Trophoblast cell (in vitro differentiated cells and primary cell): ENCODE measurements around the gene DCTPP1.
"Not testable (repeated sequence)": the region's sequence is repeated elsewhere in the genome, so short reads cannot be mapped to it uniquely, and the experiment has no call there.

ENCODE experiments used
- DNase-seq, 2 donors: peaks; one replicate each; pipeline ENCODE4 v3.0.0-alpha.2; 2016
- H2AFZ ChIP-seq: 2 replicates; pipeline ENCODE4 v1.6.1; 2013; ENCODE audit warnings: low read length, moderate library complexity, mild to moderate bottlenecking; ENCODE audit not compliant: insufficient read depth, poor library complexity
- H2AK5ac ChIP-seq: 2 replicates; pipeline ENCODE4 v1.6.1; 2013; ENCODE audit warnings: mild to moderate bottlenecking, low read length
- H2BK120ac ChIP-seq: 2 replicates; pipeline ENCODE4 v1.6.1; 2013; ENCODE audit warnings: low read length, mild to moderate bottlenecking, moderate library complexity; ENCODE audit not compliant: insufficient read depth, poor library complexity
- H2BK12ac ChIP-seq: 2 replicates; pipeline ENCODE4 v1.6.1; 2013; ENCODE audit warnings: mild to moderate bottlenecking, low read length, moderate library complexity
- H2BK5ac ChIP-seq: 2 replicates; pipeline ENCODE4 v1.6.1; 2013; ENCODE audit warnings: low read length, low read depth, moderate library complexity, mild to moderate bottlenecking; ENCODE audit not compliant: poor library complexity
- H3K14ac ChIP-seq: 2 replicates; pipeline ENCODE4 v1.6.1; 2013; ENCODE audit warnings: mild to moderate bottlenecking, low read length
- H3K18ac ChIP-seq: 2 replicates; pipeline ENCODE4 v1.6.1; 2013; ENCODE audit warnings: mild to moderate bottlenecking, low read length
- H3K23ac ChIP-seq: 2 replicates; pipeline ENCODE4 v1.6.1; 2013; ENCODE audit warnings: low read length
- H3K27ac ChIP-seq: 2 replicates; pipeline ENCODE4 v1.5.1; 2013; ENCODE audit warnings: low read depth, mild to moderate bottlenecking, inconsistent platforms, low read length, moderate library complexity
- H3K27me3 ChIP-seq: 2 replicates; pipeline ENCODE4 v1.6.1; 2013; ENCODE audit warnings: inconsistent platforms, mild to moderate bottlenecking, low read length, moderate library complexity; ENCODE audit not compliant: insufficient read depth
- H3K36me3 ChIP-seq, 2 experiments: 1 replicate in 1 of 2; 2 replicates in 1 of 2; pipeline ENCODE4 v1.6.1; 2013; ENCODE audit warnings: low read length in 2 of 2, mild to moderate bottlenecking in 2 of 2, moderate library complexity in 1 of 2; ENCODE audit not compliant: insufficient read depth in 2 of 2, control insufficient read depth in 1 of 2
- H3K4ac ChIP-seq: 2 replicates; pipeline ENCODE4 v1.6.1; 2013; ENCODE audit warnings: low read depth, mild to moderate bottlenecking, low read length, moderate library complexity
- H3K4me1 ChIP-seq, 2 experiments: 1 replicate in 1 of 2; 2 replicates in 1 of 2; pipeline ENCODE4 v1.6.1; 2013; ENCODE audit warnings: low read length in 2 of 2, mild to moderate bottlenecking in 2 of 2, moderate library complexity in 1 of 2; ENCODE audit not compliant: insufficient read depth in 2 of 2, control insufficient read depth in 1 of 2
- H3K4me2 ChIP-seq: 2 replicates; pipeline ENCODE4 v1.6.1; 2013; ENCODE audit warnings: inconsistent platforms, mild to moderate bottlenecking, low read length, moderate library complexity
- H3K4me3 ChIP-seq: 2 replicates; pipeline ENCODE4 v1.5.1; 2013; ENCODE audit warnings: mild to moderate bottlenecking, low read depth, low read length, inconsistent platforms
- H3K79me1 ChIP-seq: one replicate; pipeline ENCODE4 v1.6.1; 2013; ENCODE audit warnings: low read length
- H3K79me2 ChIP-seq: 2 replicates; pipeline ENCODE4 v1.6.1; 2013; ENCODE audit warnings: low read length, mild to moderate bottlenecking; ENCODE audit not compliant: control insufficient read depth, insufficient read depth, poor library complexity
- H3K9ac ChIP-seq: 2 replicates; pipeline ENCODE4 v1.6.1; 2013; ENCODE audit warnings: mild to moderate bottlenecking, low read length
- H3K9me3 ChIP-seq: 2 replicates; pipeline ENCODE4 v1.6.1; 2013; ENCODE audit warnings: low read depth, mild to moderate bottlenecking, control low read depth, inconsistent platforms, low read length; ENCODE audit not compliant: insufficient read depth
- H4K12ac ChIP-seq: 2 replicates; pipeline ENCODE4 v1.6.1; 2013; ENCODE audit warnings: low read depth, mild to moderate bottlenecking, low read length, moderate library complexity
- H4K8ac ChIP-seq: 2 replicates; pipeline ENCODE4 v1.6.1; 2013; ENCODE audit warnings: low read depth, mild to moderate bottlenecking, low read length, moderate library complexity
- H4K91ac ChIP-seq: one replicate; pipeline ENCODE4 v1.6.1; 2013; ENCODE audit warnings: low read depth, mild to moderate bottlenecking, low read length, moderate library complexity
- WGBS: extraction: QIAGEN DNeasy Blood & Tissue Kit; methylation state at CpG from one replicate; pipeline ENCODE4 v1.1.7; 2013; ENCODE audit warnings: missing lambda C conversion rate; ENCODE audit not compliant: insufficient read length, insufficient coverage; ENCODE audit errors: extremely low coverage; 5-methylcytosine and 5-hydroxymethylcytosine counted together

DCTPP1 gene

GRCh38 chr16:30396627-30397026 is 33.2 kb downstream of the DCTPP1 start:
- H2BK120ac ChIP-seq, H3K27ac ChIP-seq, H3K9me3 ChIP-seq, H4K8ac ChIP-seq, H2AK5ac ChIP-seq, H3K14ac ChIP-seq, H2BK12ac ChIP-seq, H3K4me2 ChIP-seq, H3K4ac ChIP-seq, H2BK5ac ChIP-seq, H4K12ac ChIP-seq, H3K27me3 ChIP-seq, H3K23ac ChIP-seq, H3K4me3 ChIP-seq, H4K91ac ChIP-seq, H3K18ac ChIP-seq, DNase-seq, H3K9ac ChIP-seq, H2AFZ ChIP-seq: not testable (repeated sequence)
- H3K79me1 ChIP-seq = peaks cover 32% of the 10 kb centered on the region
- no CpG with 5 or more reads among the region's 4 CpGs for WGBS
- peaks cover 19% of the 10 kb centered on the region for H3K79me2 ChIP-seq
- H3K4me1 ChIP-seq = peaks cover 14 to 18% of the 10 kb centered on the region in 2 experiments
- H3K36me3 ChIP-seq = peaks cover 19 to 20% of the 10 kb centered on the region in 2 experiments

GRCh38 chr16:30395992-30396585 is 33.7 kb downstream of the DCTPP1 start:
- Histone ChIP-seq H2BK12ac (no peak overlapping the region), H2BK5ac (no peak overlapping the region), H3K79me1 (peaks cover 32% of the 10 kb centered on the region), H3K9me3 (no peaks in the 10 kb centered on the region), H3K14ac (peak overlapping the region; percentile 43), H2AFZ (peak overlapping the region; percentile 19), H4K12ac (peak overlapping the region; percentile 97), H3K79me2 (peaks cover 19% of the 10 kb centered on the region), H3K27ac (peak overlapping the region; percentile 97), H3K4me1 (peaks cover 14 to 18% of the 10 kb centered on the region in 2 experiments), H2AK5ac (peak overlapping the region; percentile 89), H3K36me3 (peaks cover 19 to 20% of the 10 kb centered on the region in 2 experiments), H2BK120ac (peak overlapping the region; percentile 19), H3K27me3 (no peaks in the 10 kb centered on the region), H3K18ac (peak overlapping the region; percentile 57), H3K9ac (peak overlapping the region; percentile 71), H3K4me3 (peak overlapping the region; percentile 92), H3K4me2 (peak overlapping the region; percentile 80), H3K23ac (no peak overlapping the region), H4K8ac (peak overlapping the region; percentile 79), H3K4ac (peak overlapping the region; percentile 56), H4K91ac (peak overlapping the region; percentile 96)
- no peak for DNase-seq
- no CpG with 5 or more reads among the region's 13 CpGs for WGBS

GRCh38 chr16:30395155-30395991 is 34.5 kb downstream of the DCTPP1 start, which contains the start of gene ZNF48:
Gene ZNF48 (plus strand): TSS chr16:30395420. CDS start chr16:30395795, 375 bp downstream.
- Histone ChIP-seq H2BK5ac (peak within 1 kb of the TSS; percentile 93), H3K4me3 (peak within 1 kb of the TSS; percentile 92), H3K79me1 (peaks cover 26% of the 10 kb centered on the region), H2BK12ac (peak within 1 kb of the TSS; percentile 32), H2AK5ac (peak within 1 kb of the TSS; percentile 89), H2AFZ (peak within 1 kb of the TSS; percentile 61), H3K9me3 (no peaks in the 10 kb centered on the region), H2BK120ac (peak within 1 kb of the TSS; percentile 89), H3K4me2 (peak within 1 kb of the TSS; percentile 80), H3K79me2 (peaks cover 17% of the 10 kb centered on the region), H3K4ac (peak within 1 kb of the TSS; percentile 85), H3K4me1 (peaks cover 14 to 18% of the 10 kb centered on the region in 2 experiments), H4K8ac (peak within 1 kb of the TSS; percentile 97), H3K9ac (peak within 1 kb of the TSS; percentile 93), H3K27ac (peak within 1 kb of the TSS; percentile 97), H3K27me3 (no peaks in the 10 kb centered on the region), H4K12ac (peak within 1 kb of the TSS; percentile 97), H3K36me3 (peaks cover 19 to 20% of the 10 kb centered on the region in 2 experiments), H4K91ac (peak within 1 kb of the TSS; percentile 96), H3K18ac (peak within 1 kb of the TSS; percentile 98), H3K23ac (no peak within 1 kb of the TSS), H3K14ac (peak within 1 kb of the TSS; percentile 96)
- WGBS = no CpG with 5 or more reads among the region's 103 CpGs
- peak; percentile 60 to 70 for DNase-seq

GRCh38 chr16:30394592-30395154 is 35.2 kb downstream of the DCTPP1 start:
- H3K9me3 ChIP-seq = no peaks in the 10 kb centered on the region
- peaks cover 20% of the 10 kb centered on the region for H3K79me1 ChIP-seq
- peak overlapping the region; percentile 93 for H2BK5ac ChIP-seq
- no peaks in the 10 kb centered on the region for H3K27me3 ChIP-seq
- DNase-seq = no peak
- H3K9ac ChIP-seq = peak overlapping the region; percentile 93
- peaks cover 12 to 16% of the 10 kb centered on the region in 2 experiments for H3K4me1 ChIP-seq
- peak overlapping the region; percentile 98 for H3K18ac ChIP-seq
- no CpG with 5 or more reads among the region's 31 CpGs for WGBS
- peak overlapping the region; percentile 97 for H3K27ac ChIP-seq
- H3K4me3 ChIP-seq = peak overlapping the region; percentile 92
- peak overlapping the region; percentile 97 for H4K8ac ChIP-seq
- H3K4me2 ChIP-seq = peak overlapping the region; percentile 80
- H3K79me2 ChIP-seq = peaks cover 17% of the 10 kb centered on the region
- H3K14ac ChIP-seq = peak overlapping the region; percentile 96
- peak overlapping the region; percentile 97 for H4K12ac ChIP-seq
- peak overlapping the region; percentile 96 for H4K91ac ChIP-seq
- H3K36me3 ChIP-seq = peaks cover 19 to 20% of the 10 kb centered on the region in 2 experiments
- H2AFZ ChIP-seq = peak overlapping the region; percentile 61
- peak overlapping the region; percentile 72 for H2AK5ac ChIP-seq
- peak overlapping the region; percentile 32 for H2BK12ac ChIP-seq
- H3K23ac ChIP-seq = no peak overlapping the region
- H2BK120ac ChIP-seq = peak overlapping the region; percentile 89
- H3K4ac ChIP-seq = peak overlapping the region; percentile 85
